ENCODE data around the gene SLC44A2.

Gene SLC44A2

GRCh38 chr19:10587022-10587838, 38.1 kb upstream of the SLC44A2 start, which contains the start of gene AP1M2:
Gene AP1M2 (minus strand): TSS chr19:10587312. CDS start chr19:10587231, 81 bp downstream.
- no peak for TF ChIP-seq CTCF (IDR thresholded peaks at IDR 0.05; ENCODE audit: low read depth, low read length)
- H3K4me3 ChIP-seq (replicated peaks in 1 of 2; ENCODE audit: low read depth in 2 of 2, low read length in 2 of 2), result no peak within 1 kb of the TSS
- no peak for DNase-seq (ENCODE audit: low read depth in 2 of 2)

- no peak overlapping the region for H3K4me3 ChIP-seq (replicated peaks in 1 of 2; ENCODE audit: low read depth in 2 of 2, low read length in 2 of 2)
- no peak for DNase-seq (ENCODE audit: low read depth in 2 of 2)
- no peak for TF ChIP-seq CTCF (IDR thresholded peaks at IDR 0.05; ENCODE audit: low read depth, low read length)
These were observed 37.6 kb upstream of the SLC44A2 start for GRCh38 chr19:10587839-10588150.

- TF ChIP-seq CTCF (IDR thresholded peaks at IDR 0.05; ENCODE audit: low read depth, low read length), result no peak
- no peak overlapping the region for H3K4me3 ChIP-seq (replicated peaks in 1 of 2; ENCODE audit: low read depth in 2 of 2, low read length in 2 of 2)
- DNase-seq (ENCODE audit: low read depth in 2 of 2), result no peak
These were observed 32.2 kb upstream of the SLC44A2 start for GRCh38 chr19:10593148-10593547.

GRCh38 chr19:10593820-10594637, 31.3 kb upstream of the SLC44A2 start:
- H3K4me3 ChIP-seq (replicated peaks in 1 of 2; ENCODE audit: low read depth in 2 of 2, low read length in 2 of 2), result no peak overlapping the region
- no peak for TF ChIP-seq CTCF (IDR thresholded peaks at IDR 0.05; ENCODE audit: low read depth, low read length)
- peak in 1 of 2 donors; percentile 42 for DNase-seq (ENCODE audit: low read depth in 2 of 2)

DNA sequence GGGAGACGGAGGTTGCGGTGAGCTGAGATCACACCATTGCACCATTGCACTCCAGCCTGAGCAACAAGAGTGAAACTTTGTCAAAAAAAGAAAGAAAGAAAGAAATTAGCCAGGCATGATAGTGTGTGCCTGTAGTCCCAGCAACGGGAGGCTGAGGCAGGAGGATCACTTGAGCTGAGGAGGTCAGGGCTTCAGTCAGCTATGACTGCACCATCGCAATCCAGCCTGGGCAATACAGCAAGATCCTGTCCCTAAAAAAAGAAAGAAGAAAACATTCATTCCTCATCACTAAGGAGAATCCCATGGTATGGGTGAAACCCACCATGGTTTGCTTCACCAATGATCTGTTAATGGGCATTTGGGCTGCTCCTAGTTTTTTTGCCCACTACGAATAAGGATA, 25.2 kb upstream of the SLC44A2 start:
- no peak overlapping the region for H3K4me3 ChIP-seq (replicated peaks in 1 of 2; ENCODE audit: low read depth in 2 of 2, low read length in 2 of 2)
- TF ChIP-seq CTCF (IDR thresholded peaks at IDR 0.05; ENCODE audit: low read depth, low read length), result no peak
- no peak for DNase-seq (ENCODE audit: low read depth in 2 of 2)

DNA sequence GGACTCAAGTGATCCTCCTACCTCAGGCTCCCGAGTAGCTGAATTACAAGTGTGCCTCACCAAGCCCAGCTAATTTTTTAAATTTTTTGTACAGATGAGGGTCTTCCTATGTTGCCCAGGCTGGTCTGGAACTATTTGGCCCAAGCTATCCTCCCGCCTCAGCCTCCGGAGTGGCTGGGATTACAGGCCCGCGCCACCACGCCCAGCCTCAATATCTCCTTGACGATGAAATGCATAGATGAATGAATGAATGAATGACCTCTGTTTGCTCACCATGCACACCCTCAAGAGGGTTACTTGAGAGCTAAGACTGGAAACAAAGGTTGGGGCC, 23.4 kb upstream of the SLC44A2 start:
- TF ChIP-seq CTCF (IDR thresholded peaks at IDR 0.05; ENCODE audit: low read depth, low read length), result no peak
- H3K4me3 ChIP-seq (replicated peaks in 1 of 2; ENCODE audit: low read depth in 2 of 2, low read length in 2 of 2), result no peak overlapping the region
- no peak for DNase-seq (ENCODE audit: low read depth in 2 of 2)
